Measurements from ENCODE around the gene COL24A1. TPM values are rescaled to one million over a fixed set of nuclear protein-coding genes. Genes with fewer than 3 reads are reported as not detected.

COL24A1 gene
- total RNA-seq, 1 donor from 2014 or later, result 0.11 TPM

DNA sequence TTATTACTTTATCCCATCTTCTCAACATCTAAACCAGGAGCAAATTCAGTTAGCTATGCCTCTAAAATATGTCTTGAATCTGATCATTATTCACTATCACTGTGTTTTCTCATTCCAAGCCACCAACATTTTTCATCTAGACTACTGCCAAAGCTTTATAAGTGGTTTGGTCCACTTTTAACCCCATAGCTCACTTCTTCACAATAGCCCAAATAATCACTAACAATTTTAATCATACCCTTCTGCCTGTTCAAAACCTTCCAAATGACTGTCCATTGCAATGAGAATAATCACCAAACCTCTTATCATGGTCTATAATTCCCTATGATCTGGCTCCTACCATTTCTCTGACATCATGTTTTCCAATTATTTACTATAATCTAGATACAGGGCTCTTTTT, 298.6 kb downstream of the COL24A1 start:
- Histone ChIP-seq H3K4me1 (no peaks in the 10 kb centered on the region), H3K9me3 (no peaks in the 10 kb centered on the region), H3K27ac (no peak overlapping the region), H3K27me3 (no peaks in the 10 kb centered on the region), H3K4me3 (no peak overlapping the region), H3K36me3 (no peaks in the 10 kb centered on the region)
- TF ChIP-seq CTCF (IDR thresholded peaks at IDR 0.05), result no peak
- intact Hi-C loops (cut with DNase I), result no loop called here
- DNase-seq (ENCODE audit: low spot score in 2 of 2), result no peak

GRCh38 chr1:85850238-85850637, 306.3 kb downstream of the COL24A1 start:
- Histone ChIP-seq H3K4me3 (no peak overlapping the region), H3K27me3 (no peaks in the 10 kb centered on the region), H3K9me3 (no peaks in the 10 kb centered on the region), H3K4me1 (peaks cover 0 to 3% of the 10 kb centered on the region in 2 donors), H3K36me3 (no peaks in the 10 kb centered on the region), H3K27ac (no peak overlapping the region)
- TF ChIP-seq CTCF (IDR thresholded peaks at IDR 0.05), result no peak
- DNase-seq (ENCODE audit: low spot score in 2 of 2), result no peak
- intact Hi-C loops (cut with DNase I), result no loop called here

DNA sequence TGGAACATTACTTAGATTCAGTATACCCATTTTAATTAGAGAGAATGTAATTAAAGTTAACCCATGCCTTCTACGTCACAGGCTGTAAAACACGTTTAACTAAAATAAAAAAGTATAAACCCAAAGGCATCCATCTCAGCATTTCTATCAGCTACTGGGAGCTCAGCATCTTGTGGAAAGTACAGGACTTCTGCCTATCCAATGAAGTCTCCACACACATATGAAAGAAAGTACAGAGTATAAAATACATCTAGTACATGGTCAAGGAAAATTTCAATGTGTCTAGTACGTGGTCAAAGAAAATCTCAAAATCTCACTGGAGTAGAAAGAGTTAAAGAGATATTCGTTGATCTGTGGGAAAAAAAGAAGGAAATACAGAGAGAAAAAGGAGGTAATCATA, 306.9 kb downstream of the COL24A1 start:
- intact Hi-C loops (cut with DNase I), result no loop called here
- no peak for TF ChIP-seq CTCF (IDR thresholded peaks at IDR 0.05)
- no peak overlapping the region for H3K27ac ChIP-seq

DNA sequence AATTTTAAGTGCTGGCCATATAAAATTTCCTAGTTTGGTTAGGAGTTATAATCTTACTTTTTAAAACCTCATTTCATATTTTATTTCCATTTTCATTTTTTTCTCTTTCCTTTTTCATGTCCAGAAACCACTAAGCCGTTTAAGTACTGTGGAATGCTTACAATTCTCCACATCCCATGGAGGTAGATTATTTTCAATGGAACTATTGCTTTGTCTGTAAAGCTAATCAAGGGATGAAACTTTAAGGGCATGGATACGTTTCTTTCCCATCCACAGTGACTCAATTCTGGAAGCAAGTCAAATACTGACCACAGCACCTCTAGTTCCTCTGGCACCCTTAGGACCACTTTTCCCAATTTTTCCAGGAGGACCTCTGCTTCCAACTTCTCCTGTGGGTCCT, 309.2 kb downstream of the COL24A1 start:
- no peak for TF ChIP-seq CTCF (IDR thresholded peaks at IDR 0.05)
- no peaks in the 10 kb centered on the region for H3K36me3 ChIP-seq
- H3K27ac ChIP-seq, result no peak overlapping the region
- H3K4me1 ChIP-seq, result peaks cover 0 to 3% of the 10 kb centered on the region in 2 donors
- no peaks in the 10 kb centered on the region for H3K9me3 ChIP-seq
- intact Hi-C loops (cut with DNase I), result no loop called here
- H3K27me3 ChIP-seq, result no peaks in the 10 kb centered on the region
- no peak overlapping the region for H3K4me3 ChIP-seq
- DNase-seq (ENCODE audit: low spot score in 2 of 2), result no peak

More for the DNA sequence above, 306.9 kb downstream of the COL24A1 start:
- H3K36me3 ChIP-seq, result no peaks in the 10 kb centered on the region
- peaks cover 0 to 3% of the 10 kb centered on the region in 2 donors for H3K4me1 ChIP-seq
- no peak overlapping the region for H3K4me3 ChIP-seq
- no peaks in the 10 kb centered on the region for H3K9me3 ChIP-seq
- H3K27me3 ChIP-seq, result no peaks in the 10 kb centered on the region
- DNase-seq (ENCODE audit: low spot score in 2 of 2), result no peak

DNA sequence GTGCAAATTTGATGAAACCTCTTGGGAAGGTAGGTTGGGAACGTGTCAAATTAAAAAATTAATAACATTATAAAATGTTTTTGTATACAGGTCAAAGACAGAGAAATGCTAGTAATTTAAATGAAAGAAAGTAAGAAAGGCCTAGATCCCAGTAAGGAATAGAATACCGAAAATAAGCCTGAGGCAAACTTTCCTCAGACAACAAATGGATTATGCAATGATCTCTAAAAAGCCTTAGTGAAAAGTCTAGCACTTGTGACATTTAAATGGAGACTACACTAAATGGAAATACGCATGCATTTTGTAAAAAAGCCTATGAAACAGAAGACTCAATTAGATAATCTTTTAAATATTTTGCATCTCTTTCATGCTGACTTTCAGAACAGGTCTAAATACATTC, 309.9 kb downstream of the COL24A1 start:
- Histone ChIP-seq H3K36me3 (no peaks in the 10 kb centered on the region), H3K4me1 (peaks cover 0 to 3% of the 10 kb centered on the region in 2 donors), H3K27me3 (no peaks in the 10 kb centered on the region), H3K4me3 (no peak overlapping the region), H3K9me3 (no peaks in the 10 kb centered on the region), H3K27ac (no peak overlapping the region)
- no peak for TF ChIP-seq CTCF (IDR thresholded peaks at IDR 0.05)
- DNase-seq (ENCODE audit: low spot score in 2 of 2), result no peak
- intact Hi-C loops (cut with DNase I), result no loop called here

DNA sequence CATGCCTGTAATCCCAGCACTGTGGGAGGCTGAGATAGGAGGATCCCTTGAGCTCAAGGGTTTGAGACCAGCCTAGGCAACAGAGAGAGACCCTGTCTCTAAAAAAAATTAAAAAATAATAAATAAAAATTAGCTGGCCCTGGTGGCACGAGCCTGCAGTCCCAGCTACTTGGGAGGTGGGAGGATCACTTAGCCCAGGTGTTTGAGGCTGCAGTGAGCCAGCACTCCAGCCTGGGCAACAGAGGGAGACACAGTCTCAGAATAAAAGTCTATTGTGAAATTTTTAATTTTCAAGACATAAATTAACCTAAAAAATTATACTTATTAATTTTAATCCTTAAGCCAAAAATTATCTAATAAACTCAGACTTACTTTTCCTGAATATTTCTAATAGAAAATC, 317.1 kb downstream of the COL24A1 start:
- no peak overlapping the region for H3K27ac ChIP-seq
- H3K27me3 ChIP-seq, result no peaks in the 10 kb centered on the region
- intact Hi-C loops (cut with DNase I), result no loop called here
- TF ChIP-seq CTCF (IDR thresholded peaks at IDR 0.05), result no peak
- no peak for DNase-seq (ENCODE audit: low spot score in 2 of 2)
- no peaks in the 10 kb centered on the region for H3K36me3 ChIP-seq
- H3K4me3 ChIP-seq, result no peak overlapping the region
- no peaks in the 10 kb centered on the region for H3K9me3 ChIP-seq
- H3K4me1 ChIP-seq, result no peaks in the 10 kb centered on the region
